ENCODE results near the gene RNF157. TPM values are rescaled to one million over a fixed set of nuclear protein-coding genes. Genes with fewer than 3 reads are reported as not detected.

Gene RNF157
- total RNA-seq, 1 donor = 0.36 TPM

- H3K36me3 ChIP-seq (ENCODE audit: insufficient read depth, low read length) = no peaks in the 10 kb centered on the region
- H3K79me2 ChIP-seq (ENCODE audit: insufficient read depth, low read length) = no peaks in the 10 kb centered on the region
- no peaks in the 10 kb centered on the region for H4K20me1 ChIP-seq (ENCODE audit: insufficient read depth, low read length)
- no peak overlapping the region for H3K4me2 ChIP-seq (ENCODE audit: insufficient read depth, low read length)
- TF ChIP-seq, protein P1, sequence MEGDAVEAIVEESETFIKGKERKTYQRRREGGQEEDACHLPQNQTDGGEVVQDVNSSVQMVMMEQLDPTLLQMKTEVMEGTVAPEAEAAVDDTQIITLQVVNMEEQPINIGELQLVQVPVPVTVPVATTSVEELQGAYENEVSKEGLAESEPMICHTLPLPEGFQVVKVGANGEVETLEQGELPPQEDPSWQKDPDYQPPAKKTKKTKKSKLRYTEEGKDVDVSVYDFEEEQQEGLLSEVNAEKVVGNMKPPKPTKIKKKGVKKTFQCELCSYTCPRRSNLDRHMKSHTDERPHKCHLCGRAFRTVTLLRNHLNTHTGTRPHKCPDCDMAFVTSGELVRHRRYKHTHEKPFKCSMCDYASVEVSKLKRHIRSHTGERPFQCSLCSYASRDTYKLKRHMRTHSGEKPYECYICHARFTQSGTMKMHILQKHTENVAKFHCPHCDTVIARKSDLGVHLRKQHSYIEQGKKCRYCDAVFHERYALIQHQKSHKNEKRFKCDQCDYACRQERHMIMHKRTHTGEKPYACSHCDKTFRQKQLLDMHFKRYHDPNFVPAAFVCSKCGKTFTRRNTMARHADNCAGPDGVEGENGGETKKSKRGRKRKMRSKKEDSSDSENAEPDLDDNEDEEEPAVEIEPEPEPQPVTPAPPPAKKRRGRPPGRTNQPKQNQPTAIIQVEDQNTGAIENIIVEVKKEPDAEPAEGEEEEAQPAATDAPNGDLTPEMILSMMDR (IDR thresholded peaks at IDR 0.05; ENCODE audit: extremely low read depth, low read depth, low read length) = no peak
- peak; percentile 87 for DNase-seq (ENCODE audit: insufficient read length, low spot score, missing footprints)
- H3K4me3 ChIP-seq (ENCODE audit: insufficient read depth, low read length) = no peak overlapping the region
- peaks cover 57% of the 10 kb centered on the region for H3K27me3 ChIP-seq (ENCODE audit: insufficient read depth, low read length)
- no peak overlapping the region for H2AFZ ChIP-seq (ENCODE audit: low read length)
- no peaks in the 10 kb centered on the region for H3K9me3 ChIP-seq (ENCODE audit: low read depth, low read length)
- H3K27ac ChIP-seq (ENCODE audit: low read depth, low read length) = no peak overlapping the region
- H3K4me1 ChIP-seq (ENCODE audit: insufficient read depth, low read length) = peaks cover 5% of the 10 kb centered on the region
Observed at GRCh38 chr17:76139801-76140660, 100.3 kb downstream of the RNF157 start.

DNA sequence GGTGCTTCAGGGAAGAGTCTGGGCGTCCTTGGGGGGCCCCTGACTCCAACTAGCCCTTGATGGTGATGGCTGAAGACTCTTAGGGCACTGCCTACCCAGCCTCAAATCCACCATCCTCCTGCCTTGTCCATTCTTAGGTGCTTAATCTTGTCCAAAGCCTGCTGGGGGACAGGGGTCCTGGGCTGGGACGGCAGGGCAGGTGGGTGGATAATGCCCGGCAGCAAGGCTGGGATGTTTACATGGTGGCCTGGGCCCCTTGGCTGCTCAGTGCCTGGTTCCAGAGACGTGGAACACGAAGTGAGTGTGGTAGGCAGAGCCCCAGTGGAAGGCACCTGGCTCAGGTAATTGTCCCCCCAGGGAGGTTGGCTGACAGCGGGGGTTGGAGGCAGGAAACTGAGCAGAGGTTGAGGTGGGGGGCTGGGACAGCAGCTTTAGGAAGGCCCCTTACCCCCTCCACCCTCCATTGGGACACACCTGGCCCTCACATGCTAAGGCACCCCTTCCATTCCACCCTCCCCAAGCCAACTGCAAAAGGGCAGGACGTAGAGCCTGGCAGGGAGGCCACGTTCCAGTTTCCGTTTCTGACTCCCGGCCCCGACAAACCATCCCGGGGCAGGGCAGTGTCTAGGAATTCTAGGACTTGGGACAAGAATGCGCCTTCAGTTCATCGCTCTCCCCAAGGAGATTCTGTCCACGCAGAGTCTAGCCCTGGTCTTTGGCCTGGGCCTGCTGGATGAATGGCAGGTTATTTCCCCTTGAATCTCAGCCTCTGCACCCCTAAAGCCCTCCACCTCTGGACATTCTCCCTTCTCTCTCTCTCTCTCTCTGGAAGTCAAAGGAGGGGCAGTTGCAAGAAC, 101.2 kb downstream of the RNF157 start:
- Histone ChIP-seq H3K27me3 (ENCODE audit: insufficient read depth, low read length) (peaks cover 58% of the 10 kb centered on the region), H2AFZ (ENCODE audit: low read length) (no peak overlapping the region), H3K4me3 (ENCODE audit: insufficient read depth, low read length) (no peak overlapping the region), H4K20me1 (ENCODE audit: insufficient read depth, low read length) (no peaks in the 10 kb centered on the region), H3K36me3 (ENCODE audit: insufficient read depth, low read length) (no peaks in the 10 kb centered on the region), H3K27ac (ENCODE audit: low read depth, low read length) (no peak overlapping the region), H3K79me2 (ENCODE audit: insufficient read depth, low read length) (no peaks in the 10 kb centered on the region), H3K4me2 (ENCODE audit: insufficient read depth, low read length) (no peak overlapping the region), H3K4me1 (ENCODE audit: insufficient read depth, low read length) (peaks cover 5% of the 10 kb centered on the region), H3K9me3 (ENCODE audit: low read depth, low read length) (no peaks in the 10 kb centered on the region)
- peak; percentile 38 for DNase-seq (ENCODE audit: insufficient read length, low spot score, missing footprints)
- TF ChIP-seq, protein P1 (IDR thresholded peaks at IDR 0.05; ENCODE audit: extremely low read depth, low read depth, low read length) = no peak

- Histone ChIP-seq H3K27ac (ENCODE audit: low read depth, low read length) (no peak overlapping the region), H3K79me2 (ENCODE audit: insufficient read depth, low read length) (no peaks in the 10 kb centered on the region), H3K4me2 (ENCODE audit: insufficient read depth, low read length) (no peak overlapping the region), H2AFZ (ENCODE audit: low read length) (no peak overlapping the region), H3K9me3 (ENCODE audit: low read depth, low read length) (no peaks in the 10 kb centered on the region), H3K27me3 (ENCODE audit: insufficient read depth, low read length) (peaks cover 62% of the 10 kb centered on the region), H3K4me3 (ENCODE audit: insufficient read depth, low read length) (no peak overlapping the region), H3K4me1 (ENCODE audit: insufficient read depth, low read length) (peaks cover 5% of the 10 kb centered on the region), H4K20me1 (ENCODE audit: insufficient read depth, low read length) (no peaks in the 10 kb centered on the region), H3K36me3 (ENCODE audit: insufficient read depth, low read length) (no peaks in the 10 kb centered on the region)
- TF ChIP-seq, protein P1 (IDR thresholded peaks at IDR 0.05; ENCODE audit: extremely low read depth, low read depth, low read length) = no peak
- DNase-seq (ENCODE audit: insufficient read length, low spot score, missing footprints) = peak; percentile 68
Observed at GRCh38 chr17:76138234-76138895, 101.9 kb downstream of the RNF157 start.

All from osteoblast (primary cell).